K562 (cell line): ENCODE measurements around the gene MARK2. TPM values are rescaled to one million over a fixed set of nuclear protein-coding genes. Genes with fewer than 3 reads are reported as not detected.

Experiments used
- ADNP ChIP-seq: fragments of 200-800 bp; sonication (Bioruptor generic); IDR thresholded peaks from 2 replicates; pipeline ENCODE4 v1.6.1; 2016; ENCODE audit warnings: missing genetic modification characterization, missing compliant biosample characterization
- ARNT ChIP-seq, 2 experiments: fragments of 450-650 bp; IDR thresholded peaks; 2 replicates each; pipeline ENCODE4 v1.6.1; 2016; ENCODE audit warnings: mild to moderate bottlenecking in 1 of 2
- BHLHE40 ChIP-seq: IDR thresholded peaks from 2 replicates; pipeline ENCODE4 v1.6.1; 2011; ENCODE audit warnings: low read length, improper control_type of control experiment
- BRD4 ChIP-seq: fragments of 200-600 bp; sonication (generic); IDR thresholded peaks from 2 replicates; pipeline ENCODE4 v1.6.1; 2017; ENCODE audit warnings: inconsistent platforms
- C11orf30 ChIP-seq: fragments of 450-650 bp; IDR thresholded peaks from 2 replicates; pipeline ENCODE4 v1.6.1; 2016; ENCODE audit warnings: low read depth, mild to moderate bottlenecking
- CHD1 ChIP-seq: fragments of 200-600 bp; sonication (generic); IDR thresholded peaks from one replicate; pipeline ENCODE4 v1.6.1; 2012; ENCODE audit warnings: mild to moderate bottlenecking, moderate library complexity, low read length, inconsistent platforms
- CREM ChIP-seq: IDR thresholded peaks from 2 replicates; pipeline ENCODE4 v1.6.1; 2014; ENCODE audit warnings: antibody characterized with exemption, low read depth
- FOSL1 ChIP-seq: fragments of 200-800 bp; sonication (Bioruptor generic); conservative IDR thresholded peaks from 2 replicates; pipeline ENCODE4 v1.6.1; 2016; ENCODE audit warnings: missing genetic modification characterization, missing compliant biosample characterization
- GABPA ChIP-seq: fragments of 200-800 bp; sonication (Bioruptor generic); conservative IDR thresholded peaks from 2 replicates; pipeline ENCODE4 v1.6.1; 2016; ENCODE audit warnings: low read depth, missing genetic modification characterization, missing compliant biosample characterization
- HIVEP1 ChIP-seq: fragments of 250-450 bp; sonication (Bioruptor Pico); IDR thresholded peaks from 2 replicates; pipeline ENCODE4 v1.4.0; 2020; ENCODE audit warnings: mild to moderate bottlenecking
- MIER1 ChIP-seq: fragments of 450-650 bp; IDR thresholded peaks from 2 replicates; pipeline ENCODE4 v1.6.1; 2016; ENCODE audit warnings: antibody characterized with exemption, mild to moderate bottlenecking, low read depth
- PML ChIP-seq: IDR thresholded peaks from 2 replicates; pipeline ENCODE4 v1.6.1; 2012; ENCODE audit warnings: low read length, inconsistent platforms
- POLR2H ChIP-seq: IDR thresholded peaks from 2 replicates; pipeline ENCODE4 v1.6.1; 2016; ENCODE audit warnings: missing genetic modification characterization, low read depth, mild to moderate bottlenecking, control low read depth, missing compliant biosample characterization, moderate library complexity
- POLR3G ChIP-seq: IDR thresholded peaks from 2 replicates; pipeline ENCODE4 v1.6.1; 2011; ENCODE audit not compliant: insufficient read length, insufficient replicate concordance; ENCODE audit errors: extremely low read depth
- RAD51 ChIP-seq: fragments of 450-650 bp; IDR thresholded peaks from 2 replicates; pipeline ENCODE4 v1.7.1; 2016; ENCODE audit warnings: low read depth, mild to moderate bottlenecking, borderline replicate concordance
- SRSF3 ChIP-seq: fragments of 200-400 bp; formaldehyde crosslinking; IDR thresholded peaks from 2 replicates; pipeline ENCODE4 v1.6.1; 2016; ENCODE audit warnings: mild to moderate bottlenecking, low read length, moderate library complexity; ENCODE audit not compliant: insufficient read depth
- USF1 ChIP-seq: sonication (generic); formaldehyde crosslinking; IDR thresholded peaks from 2 replicates; pipeline ENCODE4 v1.9.0; 2022; ENCODE audit warnings: mild to moderate bottlenecking, missing genetic modification reagents
- XRCC5 ChIP-seq: fragments of 200-400 bp; formaldehyde crosslinking; IDR thresholded peaks from 2 replicates; pipeline ENCODE4 v1.6.1; 2017; ENCODE audit warnings: low read depth, mild to moderate bottlenecking, low read length
- ZBTB9 ChIP-seq: fragments of 450-650 bp; formaldehyde crosslinking; IDR thresholded peaks from 2 replicates; pipeline ENCODE4 v1.4.0; 2020; ENCODE audit warnings: mild to moderate bottlenecking, moderate library complexity
- ZNF133 ChIP-seq: fragments of 250-450 bp; sonication (Bioruptor Pico); IDR thresholded peaks from 2 replicates; pipeline ENCODE4 v1.4.0; 2020; ENCODE audit warnings: mild to moderate bottlenecking
- ZNF583 ChIP-seq: fragments of 250-450 bp; sonication (Bioruptor Pico); IDR thresholded peaks from 2 replicates; pipeline ENCODE4 v1.4.0; 2020
- ZNF79 ChIP-seq: fragments of 250-450 bp; sonication (Bioruptor Pico); IDR thresholded peaks from 2 replicates; pipeline ENCODE4 v1.4.0; 2020; ENCODE audit warnings: low read depth, mild to moderate bottlenecking, moderate library complexity
- polyA plus RNA-seq, 8 experiments: library from polyadenylated mRNA; depleted of rRNA in 4 of 8; stranded (reverse) in 5 of 8; unstranded in 3 of 8; fragments of >200 nt; fragmentation: Nextera tagmentation in 2 of 8; fragmentation: Illumina TruSeq in 1 of 8; extraction: Ambion mirVana in 2 of 8; extraction: Trizol in 1 of 8; gene quantifications; 2 replicates each; pipeline versions ENCODE4 v1.2.1 to v1.2.3, GENCODE V29; 2011 to 2014; ENCODE audit warnings: inconsistent platforms in 1 of 8, missing spikeins in 1 of 8
- total RNA-seq, 7 experiments: library from RNA; depleted of rRNA in 6 of 7; stranded (reverse); fragments of >200 nt in 6 of 7; fragmentation: Illumina TruSeq in 2 of 7; extraction: Trizol in 2 of 7; gene quantifications; 2 replicates each; pipeline versions ENCODE4 v1.2.1 to v1.2.3, GENCODE V29; 2011 to 2021; ENCODE audit warnings: low replicate concordance in 1 of 7
- TF ChIP-seq, protein P1 (sequence below): sonication (generic); formaldehyde crosslinking; IDR thresholded peaks from 2 replicates; pipeline ENCODE4 v1.8.0; 2022; ENCODE audit warnings: mild to moderate bottlenecking, missing genetic modification reagents

Gene MARK2
- total and polyA plus RNA-seq, 9 of the 15 experiments (the other 6 are each of a cell fraction or from before 2014, with no cell fraction given), result 0.32 to 43.5 (median 15.1) TPM

- TF ChIP-seq ZBTB9 (CRISPR knock-in tag) (no peak), GABPA (tag) (0 out of 2 replicates have a peak, but pooled peaks have one; percentile 27), ADNP (no peak), POLR2H (tag) (no peak), BHLHE40 (peak; percentile 91), SRSF3 (no peak), CHD1 (no peak), ZNF79 (no peak), BRD4 (no peak), FOSL1 (no peak), C11orf30 (peak; percentile 42), POLR3G (no peak), ZNF583 (no peak), MIER1 (no peak), XRCC5 (no peak), ARNT (IDR thresholded peaks at IDR 0.05) (no peak), CREM (peak; percentile 99), ZNF133 (no peak), HIVEP1 (CRISPR knock-in tag) (no peak), PML (no peak), RAD51 (peak; percentile 92), USF1 (CRISPR knock-in tag) (peak; percentile 85)
- TF ChIP-seq, protein P1, sequence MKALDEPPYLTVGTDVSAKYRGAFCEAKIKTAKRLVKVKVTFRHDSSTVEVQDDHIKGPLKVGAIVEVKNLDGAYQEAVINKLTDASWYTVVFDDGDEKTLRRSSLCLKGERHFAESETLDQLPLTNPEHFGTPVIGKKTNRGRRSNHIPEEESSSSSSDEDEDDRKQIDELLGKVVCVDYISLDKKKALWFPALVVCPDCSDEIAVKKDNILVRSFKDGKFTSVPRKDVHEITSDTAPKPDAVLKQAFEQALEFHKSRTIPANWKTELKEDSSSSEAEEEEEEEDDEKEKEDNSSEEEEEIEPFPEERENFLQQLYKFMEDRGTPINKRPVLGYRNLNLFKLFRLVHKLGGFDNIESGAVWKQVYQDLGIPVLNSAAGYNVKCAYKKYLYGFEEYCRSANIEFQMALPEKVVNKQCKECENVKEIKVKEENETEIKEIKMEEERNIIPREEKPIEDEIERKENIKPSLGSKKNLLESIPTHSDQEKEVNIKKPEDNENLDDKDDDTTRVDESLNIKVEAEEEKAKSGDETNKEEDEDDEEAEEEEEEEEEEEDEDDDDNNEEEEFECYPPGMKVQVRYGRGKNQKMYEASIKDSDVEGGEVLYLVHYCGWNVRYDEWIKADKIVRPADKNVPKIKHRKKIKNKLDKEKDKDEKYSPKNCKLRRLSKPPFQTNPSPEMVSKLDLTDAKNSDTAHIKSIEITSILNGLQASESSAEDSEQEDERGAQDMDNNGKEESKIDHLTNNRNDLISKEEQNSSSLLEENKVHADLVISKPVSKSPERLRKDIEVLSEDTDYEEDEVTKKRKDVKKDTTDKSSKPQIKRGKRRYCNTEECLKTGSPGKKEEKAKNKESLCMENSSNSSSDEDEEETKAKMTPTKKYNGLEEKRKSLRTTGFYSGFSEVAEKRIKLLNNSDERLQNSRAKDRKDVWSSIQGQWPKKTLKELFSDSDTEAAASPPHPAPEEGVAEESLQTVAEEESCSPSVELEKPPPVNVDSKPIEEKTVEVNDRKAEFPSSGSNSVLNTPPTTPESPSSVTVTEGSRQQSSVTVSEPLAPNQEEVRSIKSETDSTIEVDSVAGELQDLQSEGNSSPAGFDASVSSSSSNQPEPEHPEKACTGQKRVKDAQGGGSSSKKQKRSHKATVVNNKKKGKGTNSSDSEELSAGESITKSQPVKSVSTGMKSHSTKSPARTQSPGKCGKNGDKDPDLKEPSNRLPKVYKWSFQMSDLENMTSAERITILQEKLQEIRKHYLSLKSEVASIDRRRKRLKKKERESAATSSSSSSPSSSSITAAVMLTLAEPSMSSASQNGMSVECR (CRISPR knock-in tag), result peak; percentile 99
These were observed 99.8 kb downstream of the MARK2 start, which contains the start of gene NAA40 (continued) for GRCh38 chr11:63938479-63939396.
